GM23248 (cell line): ENCODE measurements around the gene HIP1. TPM values are rescaled to one million over a fixed set of nuclear protein-coding genes. Genes with fewer than 3 reads are reported as not detected.

Source experiments
- DNase-seq: peaks from one replicate; pipeline ENCODE4 v3.0.0-alpha.2; 2015
- H2AFZ ChIP-seq: fragments of 200-600 bp; sonication (generic); 2 replicates; pipeline ENCODE4 v1.6.1; 2016; ENCODE audit warnings: antibody characterized with exemption
- H3F3A ChIP-seq: fragments of 200-600 bp; sonication (generic); 2 replicates; pipeline ENCODE4 v1.6.1; 2016; ENCODE audit warnings: mild to moderate bottlenecking, antibody characterized with exemption, mixed run types; ENCODE audit not compliant: insufficient read depth
- H3K27ac ChIP-seq: fragments of 200-600 bp; sonication (generic); 2 replicates; pipeline ENCODE4 v1.5.1; 2016; ENCODE audit warnings: mild to moderate bottlenecking
- H3K27me3 ChIP-seq: fragments of 200-600 bp; sonication (generic); replicated peaks from 2 replicates; pipeline ENCODE4 v1.6.1; 2016; ENCODE audit warnings: mild to moderate bottlenecking; ENCODE audit not compliant: insufficient read depth
- H3K36me3 ChIP-seq: fragments of 200-600 bp; sonication (generic); 2 replicates; pipeline ENCODE4 v1.6.1; 2016; ENCODE audit warnings: low read depth, mild to moderate bottlenecking
- H3K4me1 ChIP-seq: fragments of 200-600 bp; sonication (generic); 2 replicates; pipeline ENCODE4 v1.6.1; 2016; ENCODE audit warnings: mild to moderate bottlenecking; ENCODE audit not compliant: insufficient read depth
- H3K4me2 ChIP-seq: fragments of 200-600 bp; sonication (generic); one replicate; pipeline ENCODE4 v1.6.1; 2016; ENCODE audit warnings: mild to moderate bottlenecking; ENCODE audit not compliant: unreplicated experiment
- H3K4me3 ChIP-seq: fragments of 200-600 bp; sonication (generic); 2 replicates; pipeline ENCODE4 v1.5.1; 2016; ENCODE audit warnings: mild to moderate bottlenecking
- H3K79me2 ChIP-seq: fragments of 200-600 bp; sonication (generic); 2 replicates; pipeline ENCODE4 v1.6.1; 2016; ENCODE audit warnings: mild to moderate bottlenecking; ENCODE audit not compliant: insufficient read depth
- H3K9ac ChIP-seq: fragments of 200-600 bp; sonication (generic); 2 replicates; pipeline ENCODE4 v1.6.1; 2016; ENCODE audit warnings: mild to moderate bottlenecking
- H3K9me2 ChIP-seq: fragments of 200-600 bp; sonication (generic); 2 replicates; pipeline ENCODE4 v1.6.1; 2016; ENCODE audit warnings: mixed run types, mild to moderate bottlenecking, moderate library complexity; ENCODE audit not compliant: insufficient read depth
- H3K9me3 ChIP-seq: fragments of 200-600 bp; sonication (generic); one replicate; pipeline ENCODE4 v1.6.1; 2017; ENCODE audit warnings: low read depth
- H4K20me1 ChIP-seq: fragments of 200-600 bp; sonication (generic); 2 replicates; pipeline ENCODE4 v1.6.0; 2016; ENCODE audit not compliant: insufficient read depth
- EZH2 ChIP-seq: fragments of 200-600 bp; sonication (generic); IDR thresholded peaks from 2 replicates; pipeline ENCODE4 v1.6.1; 2018; ENCODE audit warnings: antibody characterized with exemption, mild to moderate bottlenecking; ENCODE audit not compliant: insufficient read depth, poor library complexity, severe bottlenecking
- EZH2phosphoT487 ChIP-seq: fragments of 200-600 bp; sonication (generic); IDR thresholded peaks from 2 replicates; pipeline ENCODE4 v1.6.1; 2018; ENCODE audit warnings: antibody characterized with exemption, moderate library complexity, mild to moderate bottlenecking, low read depth; ENCODE audit not compliant: insufficient read depth
- WGBS, 2 experiments: methylation state at CpG; one replicate each; pipeline ENCODE4 v1.1.6; 2015 to 2017; ENCODE audit warnings: low lambda C conversion rate in 2 of 2, low coverage in 1 of 2; ENCODE audit errors: missing lambda C conversion rate in 2 of 2; 5-methylcytosine and 5-hydroxymethylcytosine counted together
- in situ Hi-C: fragments of 300-500 bp; cut with MboI; formaldehyde crosslinking; loops from 2 replicates; pipeline ENCODE4 v1.15.0; 2020
- polyA plus RNA-seq: library from polyadenylated mRNA; unstranded; fragments of >200 nt; fragmentation: Nextera tagmentation; extraction: Ambion mirVana; gene quantifications from 2 replicates; pipeline ENCODE4 v1.2.1, GENCODE V29; 2016
- total RNA-seq: library from RNA; depleted of rRNA; stranded (reverse); fragments of >200 nt; shearing (Covaris generic); gene quantifications from 2 replicates; pipeline ENCODE4 v1.2.3, GENCODE V29; 2014

HIP1 gene
- total and polyA plus RNA-seq, 2 experiments from 2014 or later = 6.1 to 13.6 TPM

DNA sequence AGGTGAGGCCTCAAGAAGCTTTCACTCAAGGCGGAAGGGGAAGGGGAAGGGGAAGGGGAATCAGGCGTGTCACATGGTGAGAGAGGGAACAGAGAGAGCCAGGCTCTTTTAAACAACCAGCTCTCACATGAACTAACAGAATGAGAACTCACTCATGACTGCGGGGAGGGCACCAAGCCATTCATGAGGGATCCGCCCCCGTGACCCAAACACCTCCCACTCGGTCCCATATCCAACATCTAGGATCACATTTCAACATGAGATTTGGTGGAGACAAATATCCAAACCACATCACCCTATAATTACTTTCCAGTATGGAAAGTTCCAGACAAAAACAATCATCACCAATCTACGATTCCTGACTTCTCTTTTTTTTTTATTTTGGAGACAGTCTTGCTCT, 22.9 kb downstream of the HIP1 start:
- Histone ChIP-seq H3K27ac (no peak overlapping the region), H3F3A (peaks cover 26% of the 10 kb centered on the region), H3K9me2 (no peaks in the 10 kb centered on the region), H3K79me2 (peaks cover 18% of the 10 kb centered on the region), H3K4me3 (no peak overlapping the region), H3K9ac (no peak overlapping the region), H3K27me3 (no peaks in the 10 kb centered on the region), H2AFZ (no peak overlapping the region), H3K4me2 (no peak overlapping the region), H3K4me1 (peaks cover 35% of the 10 kb centered on the region), H4K20me1 (no peaks in the 10 kb centered on the region), H3K36me3 (no peaks in the 10 kb centered on the region), H3K9me3 (no peaks in the 10 kb centered on the region)
- 67 to 69% methylated on average over 7 of the region's 7 CpGs for WGBS, 2 experiments
- TF ChIP-seq EZH2phosphoT487 = no peak
- no peak for TF ChIP-seq EZH2
- in situ Hi-C loops = no loop called here
- DNase-seq = peak; percentile 10

DNA sequence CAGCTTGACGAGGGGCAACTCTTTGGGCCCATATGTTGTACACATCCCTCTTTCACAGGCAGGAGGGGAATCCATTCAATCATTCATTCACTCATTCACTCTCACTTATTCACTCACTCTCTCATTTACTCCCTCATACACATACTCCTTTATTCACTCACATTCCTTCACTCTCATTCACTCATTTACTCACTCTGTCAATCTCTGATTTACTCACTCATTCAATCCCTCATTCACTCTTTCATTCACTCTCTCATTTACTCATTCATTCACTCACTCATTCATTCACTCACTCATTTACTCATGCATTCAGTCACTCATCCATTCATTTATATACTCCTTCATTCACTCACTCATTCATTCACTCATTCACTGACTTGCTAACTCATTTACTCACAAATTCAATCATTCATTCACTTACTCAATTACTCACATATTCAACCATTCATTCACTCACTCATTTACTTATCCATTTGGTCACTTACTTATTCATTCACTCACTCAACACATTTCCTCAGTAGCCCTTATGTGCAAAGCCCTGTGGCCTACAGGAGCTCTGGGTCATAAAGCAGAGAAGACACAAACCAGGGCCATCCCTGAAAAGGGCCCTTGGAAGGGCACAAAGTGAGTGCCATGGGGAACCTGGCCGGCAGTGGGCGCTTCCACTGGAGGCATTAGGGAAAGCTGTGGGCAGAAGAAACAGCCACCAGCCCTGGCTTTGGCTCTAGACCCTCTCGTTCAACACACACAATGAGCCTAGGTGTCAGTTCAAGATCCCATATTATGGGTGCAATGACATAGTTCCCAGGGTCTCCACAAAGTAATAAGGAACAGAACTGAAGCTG, 26.0 kb downstream of the HIP1 start:
- no peaks in the 10 kb centered on the region for H3K36me3 ChIP-seq
- no peaks in the 10 kb centered on the region for H4K20me1 ChIP-seq
- no peak for DNase-seq
- H3K9me2 ChIP-seq = no peaks in the 10 kb centered on the region
- H3F3A ChIP-seq = peaks cover 34% of the 10 kb centered on the region
- H3K4me3 ChIP-seq = no peak overlapping the region
- WGBS, 2 experiments = 84 to 93% methylated on average over 4 of the region's 4 CpGs
- TF ChIP-seq EZH2 (no peak), EZH2phosphoT487 (no peak)
- H3K9me3 ChIP-seq = no peaks in the 10 kb centered on the region
- H3K4me2 ChIP-seq = peak overlapping the region; percentile 62
- H3K4me1 ChIP-seq = peaks cover 40% of the 10 kb centered on the region
- H3K27ac ChIP-seq = peak overlapping the region; percentile 78
- in situ Hi-C loops = no loop called here
- H3K9ac ChIP-seq = peak overlapping the region; percentile 55
- H3K27me3 ChIP-seq = no peaks in the 10 kb centered on the region
- peak overlapping the region; percentile 58 for H2AFZ ChIP-seq
- peaks cover 18% of the 10 kb centered on the region; the same call in 1 of the 2 replicates for H3K79me2 ChIP-seq

DNA sequence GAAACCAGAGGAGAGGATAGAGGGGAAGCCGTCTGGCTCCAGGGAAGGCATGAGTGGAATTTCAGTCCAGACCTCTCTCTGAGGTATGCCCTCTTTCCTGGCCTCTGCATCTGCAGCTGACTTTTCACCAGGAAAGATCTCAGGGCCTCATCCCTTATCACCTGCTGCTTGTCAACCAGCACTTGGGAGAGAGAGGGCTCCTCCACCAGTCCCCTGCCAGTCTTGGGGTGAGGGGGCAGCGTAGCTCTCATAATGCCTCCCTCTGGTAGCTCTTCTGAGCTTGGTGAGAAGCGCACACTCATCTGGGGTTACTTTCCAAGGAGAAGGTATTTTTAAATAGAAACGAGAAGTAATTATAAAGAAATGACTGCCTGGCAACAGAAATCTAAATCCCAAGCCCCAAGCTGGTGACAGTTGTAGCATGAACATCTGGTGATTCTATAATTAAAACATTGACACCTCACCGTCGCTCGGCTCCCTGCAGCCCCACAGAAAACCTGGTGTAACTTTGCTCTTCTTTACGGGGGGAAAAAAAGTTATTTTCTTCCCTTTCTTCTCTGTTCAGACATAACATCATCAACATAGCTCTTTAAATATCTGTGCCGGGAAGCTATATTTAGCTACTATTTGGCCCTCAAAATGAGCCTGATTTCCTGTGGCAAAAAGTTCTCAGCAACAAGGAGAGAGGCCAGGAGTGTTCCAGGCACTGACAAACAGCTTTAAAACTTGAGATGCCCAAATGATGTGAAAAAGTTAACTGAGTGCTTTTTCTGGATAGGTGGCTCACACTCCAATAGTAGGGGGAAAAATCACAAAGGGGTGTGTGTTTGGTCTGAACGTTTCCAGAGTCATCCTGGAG, 26.9 kb downstream of the HIP1 start:
- Histone ChIP-seq H3K27me3 (no peaks in the 10 kb centered on the region), H2AFZ (peak overlapping the region; percentile 58), H3K9me3 (no peaks in the 10 kb centered on the region), H3K9ac (peak overlapping the region; percentile 55), H3K36me3 (no peaks in the 10 kb centered on the region), H3K4me3 (peak overlapping the region; percentile 37), H4K20me1 (no peaks in the 10 kb centered on the region), H3K27ac (peak overlapping the region; percentile 78), H3K4me1 (peaks cover 34% of the 10 kb centered on the region), H3K4me2 (peak overlapping the region; percentile 62), H3F3A (peaks cover 34% of the 10 kb centered on the region), H3K9me2 (no peaks in the 10 kb centered on the region), H3K79me2 (peaks cover 18% of the 10 kb centered on the region; the same call in 1 of the 2 replicates)
- peak; percentile 74 for DNase-seq
- 31 to 41% methylated on average over 10 of the region's 10 CpGs for WGBS, 2 experiments
- TF ChIP-seq EZH2 (no peak), EZH2phosphoT487 (no peak)
- in situ Hi-C loops = no loop called here

DNA sequence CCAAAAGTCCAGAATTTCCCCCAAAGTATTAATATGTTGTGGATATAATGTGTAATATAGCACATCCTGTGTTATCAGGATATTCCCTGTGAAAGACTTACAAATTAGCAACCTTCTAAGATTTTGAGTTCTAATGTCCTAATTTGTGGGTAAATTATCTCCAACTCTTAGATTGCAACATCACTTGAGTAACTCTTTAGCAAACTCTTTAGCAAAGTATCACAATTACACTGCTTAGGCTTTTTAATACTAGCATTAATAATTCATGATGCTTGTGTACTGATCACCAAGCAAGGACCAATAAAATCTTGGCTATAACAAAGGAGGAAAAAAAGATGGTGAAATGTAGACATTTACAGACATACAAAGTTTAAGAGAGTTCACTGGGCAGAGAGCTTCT, 27.7 kb downstream of the HIP1 start:
- Histone ChIP-seq H3K27ac (peak overlapping the region; percentile 78), H3K36me3 (no peaks in the 10 kb centered on the region), H3K9ac (peak overlapping the region; percentile 55), H3K27me3 (no peaks in the 10 kb centered on the region), H3K4me1 (peaks cover 31% of the 10 kb centered on the region), H3K9me2 (no peaks in the 10 kb centered on the region), H3K4me3 (peak overlapping the region; percentile 37; the same call in 1 of the 2 replicates), H3K4me2 (peak overlapping the region; percentile 62), H4K20me1 (no peaks in the 10 kb centered on the region), H3K9me3 (no peaks in the 10 kb centered on the region), H3K79me2 (peaks cover 18% of the 10 kb centered on the region; the same call in 1 of the 2 replicates), H2AFZ (peak overlapping the region; percentile 58), H3F3A (peaks cover 34% of the 10 kb centered on the region)
- TF ChIP-seq EZH2 = no peak
- no peak for TF ChIP-seq EZH2phosphoT487
- peak; percentile 39 for DNase-seq
- in situ Hi-C loops = no loop called here
